WERI-Rb-1 (cell line): Measurements from ENCODE around the gene A2ML1.
"Not testable (repeated sequence)": the region's sequence is repeated elsewhere in the genome, so short reads cannot be mapped to it uniquely, and the experiment has no call there.

Source experiments
- DNase-seq: peaks from one replicate; pipeline ENCODE4 v3.0.0-alpha.2; 2020
- H3K27ac ChIP-seq: fragments of 250-450 bp; sonication (Bioruptor Pico); 2 replicates; pipeline ENCODE4 v1.5.1; 2020; ENCODE audit warnings: mild to moderate bottlenecking, moderate library complexity
- H3K27me3 ChIP-seq: fragments of 250-450 bp; sonication (Bioruptor Pico); 2 replicates; pipeline ENCODE4 v1.5.1; 2021; ENCODE audit warnings: mild to moderate bottlenecking, low read depth, moderate library complexity; ENCODE audit not compliant: insufficient read depth, severe bottlenecking
- H3K36me3 ChIP-seq: fragments of 250-450 bp; sonication (Bioruptor Pico); 2 replicates; pipeline ENCODE4 v1.5.1; 2020; ENCODE audit warnings: mild to moderate bottlenecking, moderate library complexity
- H3K4me3 ChIP-seq: 2 replicates; pipeline ENCODE4 v1.5.1; 2011; ENCODE audit warnings: low read depth, mild to moderate bottlenecking, control low read depth, low read length
- H3K9me3 ChIP-seq: fragments of 250-450 bp; sonication (Bioruptor Pico); 2 replicates; pipeline ENCODE4 v1.5.1; 2021; ENCODE audit warnings: mild to moderate bottlenecking, moderate library complexity; ENCODE audit not compliant: severe bottlenecking
- TF ChIP-seq, protein P1 (sequence below): IDR thresholded peaks from 2 replicates; pipeline ENCODE4 v1.5.1; 2011; ENCODE audit warnings: low read depth, mild to moderate bottlenecking, control low read depth, inconsistent platforms, low read length

Gene A2ML1

DNA sequence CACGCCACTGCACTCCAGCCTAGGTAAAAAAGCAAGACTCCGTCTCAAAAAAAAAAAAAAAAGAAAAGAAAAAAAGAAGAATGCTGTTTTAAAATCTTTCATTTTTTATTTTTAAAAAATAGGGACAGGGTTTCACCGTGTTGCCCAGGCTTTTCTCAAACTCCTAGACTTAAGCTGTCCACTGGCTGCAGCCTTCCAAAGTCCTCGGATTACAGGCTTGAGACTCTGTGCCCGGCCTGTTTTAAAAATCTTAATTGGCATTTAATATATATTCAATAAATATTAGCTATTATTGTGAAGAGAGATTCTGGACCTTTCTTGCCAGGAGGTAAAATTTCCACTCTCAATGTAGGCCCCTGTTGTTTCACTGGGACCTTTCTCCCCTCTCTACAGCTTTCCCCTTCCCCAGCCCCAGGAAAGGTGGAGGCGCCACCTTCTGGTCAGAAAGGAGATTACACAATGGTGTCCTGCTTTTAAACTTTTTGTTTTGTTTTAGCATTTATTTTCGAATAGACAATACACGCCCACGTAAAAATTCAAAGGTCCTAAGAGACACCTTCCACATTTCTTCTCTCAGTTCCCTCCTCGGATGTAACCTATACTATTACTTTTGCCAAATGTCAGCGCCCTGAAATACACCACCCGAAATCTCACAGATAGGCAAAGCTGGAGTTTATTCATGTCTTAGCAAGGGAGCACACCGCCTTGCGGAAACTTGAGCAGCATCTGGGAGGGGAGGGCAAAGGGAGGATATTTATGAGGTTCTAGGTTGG lies 68.1 kb downstream of the A2ML1 start:
- H3K36me3 ChIP-seq = no peaks in the 10 kb centered on the region
- peak overlapping the region; percentile 24; the same call in 1 of the 2 replicates for H3K4me3 ChIP-seq
- H3K27ac ChIP-seq = no peak overlapping the region
- H3K27me3 ChIP-seq = peaks cover 3% of the 10 kb centered on the region
- DNase-seq = peak; percentile 39
- H3K9me3 ChIP-seq = no peaks in the 10 kb centered on the region
- TF ChIP-seq, protein P1, sequence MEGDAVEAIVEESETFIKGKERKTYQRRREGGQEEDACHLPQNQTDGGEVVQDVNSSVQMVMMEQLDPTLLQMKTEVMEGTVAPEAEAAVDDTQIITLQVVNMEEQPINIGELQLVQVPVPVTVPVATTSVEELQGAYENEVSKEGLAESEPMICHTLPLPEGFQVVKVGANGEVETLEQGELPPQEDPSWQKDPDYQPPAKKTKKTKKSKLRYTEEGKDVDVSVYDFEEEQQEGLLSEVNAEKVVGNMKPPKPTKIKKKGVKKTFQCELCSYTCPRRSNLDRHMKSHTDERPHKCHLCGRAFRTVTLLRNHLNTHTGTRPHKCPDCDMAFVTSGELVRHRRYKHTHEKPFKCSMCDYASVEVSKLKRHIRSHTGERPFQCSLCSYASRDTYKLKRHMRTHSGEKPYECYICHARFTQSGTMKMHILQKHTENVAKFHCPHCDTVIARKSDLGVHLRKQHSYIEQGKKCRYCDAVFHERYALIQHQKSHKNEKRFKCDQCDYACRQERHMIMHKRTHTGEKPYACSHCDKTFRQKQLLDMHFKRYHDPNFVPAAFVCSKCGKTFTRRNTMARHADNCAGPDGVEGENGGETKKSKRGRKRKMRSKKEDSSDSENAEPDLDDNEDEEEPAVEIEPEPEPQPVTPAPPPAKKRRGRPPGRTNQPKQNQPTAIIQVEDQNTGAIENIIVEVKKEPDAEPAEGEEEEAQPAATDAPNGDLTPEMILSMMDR = peak; percentile 70

DNA sequence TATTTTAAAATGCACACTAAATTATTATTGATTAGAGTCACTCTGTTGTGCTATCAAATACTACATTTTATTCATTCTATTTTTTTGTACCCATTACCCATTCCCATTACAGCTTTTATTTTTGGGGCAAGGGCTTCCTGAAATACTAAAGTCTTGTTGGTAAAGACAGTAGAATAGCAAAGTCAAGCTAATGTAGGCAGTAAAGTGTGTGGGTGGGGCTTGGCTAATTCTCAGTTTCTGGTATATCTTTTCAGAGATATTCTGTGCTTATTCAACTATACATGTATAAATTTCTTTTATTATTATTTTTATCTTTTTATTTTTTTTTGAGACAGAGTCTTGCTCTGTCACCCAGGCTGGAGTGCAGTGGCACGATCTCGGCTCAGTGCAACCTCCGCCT lies 69.6 kb downstream of the A2ML1 start:
- Histone ChIP-seq H3K27me3 (no peaks in the 10 kb centered on the region), H3K4me3 (no peak overlapping the region), H3K27ac (no peak overlapping the region), H3K36me3 (no peaks in the 10 kb centered on the region), H3K9me3 (no peaks in the 10 kb centered on the region)
- TF ChIP-seq, protein P1 = no peak
- DNase-seq = no peak

GRCh38 chr12:8894378-8894777 lies 72.0 kb downstream of the A2ML1 start:
- no peaks in the 10 kb centered on the region for H3K36me3 ChIP-seq
- H3K27me3 ChIP-seq = no peaks in the 10 kb centered on the region
- DNase-seq = no peak
- TF ChIP-seq, protein P1 = no peak
- H3K27ac ChIP-seq = no peak overlapping the region
- no peak overlapping the region for H3K4me3 ChIP-seq
- H3K9me3 ChIP-seq = no peaks in the 10 kb centered on the region

DNA sequence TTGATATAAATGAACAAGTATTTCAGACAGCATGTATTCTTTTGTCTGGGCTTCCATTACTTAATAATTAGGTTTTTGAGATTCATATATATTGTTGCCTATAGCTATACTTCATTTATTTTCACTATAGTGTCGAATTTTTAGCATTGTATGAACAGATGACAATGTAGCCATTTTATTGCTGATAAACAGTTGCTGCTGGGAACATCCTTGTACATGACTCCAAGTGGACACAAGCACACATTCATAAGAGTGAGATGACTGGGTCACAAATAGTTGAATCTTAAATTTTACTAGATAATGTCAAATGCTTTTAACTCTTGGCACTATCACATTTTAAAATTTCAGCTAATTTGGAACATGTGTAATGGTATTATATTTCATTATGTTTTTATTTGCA lies 72.6 kb downstream of the A2ML1 start:
- TF ChIP-seq, protein P1 = no peak
- H3K27ac ChIP-seq = no peak overlapping the region
- H3K27me3 ChIP-seq = no peaks in the 10 kb centered on the region
- no peaks in the 10 kb centered on the region for H3K36me3 ChIP-seq
- no peak for DNase-seq
- H3K4me3 ChIP-seq = no peak overlapping the region
- H3K9me3 ChIP-seq = no peaks in the 10 kb centered on the region

DNA sequence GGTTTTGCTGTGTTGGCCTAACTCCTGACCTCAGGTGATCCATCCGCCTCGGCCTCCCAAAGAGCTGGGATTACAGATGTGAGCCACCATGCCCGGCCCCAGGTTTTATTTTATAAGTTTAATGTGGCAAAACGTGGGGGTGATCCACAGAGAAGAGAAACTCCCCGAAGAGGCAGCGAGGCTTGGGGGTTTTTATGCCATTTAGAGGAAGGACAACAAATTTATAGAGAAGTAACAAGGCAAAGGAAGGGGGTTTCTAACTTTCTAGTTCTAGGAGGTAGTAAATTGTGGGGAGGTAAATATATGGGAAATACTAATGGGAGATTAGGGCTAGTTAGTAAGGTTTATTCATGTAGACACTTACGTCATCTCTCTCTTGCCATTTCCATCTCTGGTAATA lies 74.7 kb downstream of the A2ML1 start:
- H3K9me3 ChIP-seq = no peaks in the 10 kb centered on the region
- TF ChIP-seq, protein P1 = no peak
- H3K4me3 ChIP-seq = no peak overlapping the region
- no peaks in the 10 kb centered on the region for H3K36me3 ChIP-seq
- no peak for DNase-seq
- no peak overlapping the region for H3K27ac ChIP-seq
- no peaks in the 10 kb centered on the region for H3K27me3 ChIP-seq

- H3K9me3 ChIP-seq = no peaks in the 10 kb centered on the region
- TF ChIP-seq, protein P1 = no peak
- no peak for DNase-seq
- H3K27ac ChIP-seq = no peak overlapping the region
- no peak overlapping the region for H3K4me3 ChIP-seq
- no peaks in the 10 kb centered on the region for H3K27me3 ChIP-seq
- no peaks in the 10 kb centered on the region for H3K36me3 ChIP-seq
Observed at GRCh38 chr12:8899830-8900229, 77.4 kb downstream of the A2ML1 start.

DNA sequence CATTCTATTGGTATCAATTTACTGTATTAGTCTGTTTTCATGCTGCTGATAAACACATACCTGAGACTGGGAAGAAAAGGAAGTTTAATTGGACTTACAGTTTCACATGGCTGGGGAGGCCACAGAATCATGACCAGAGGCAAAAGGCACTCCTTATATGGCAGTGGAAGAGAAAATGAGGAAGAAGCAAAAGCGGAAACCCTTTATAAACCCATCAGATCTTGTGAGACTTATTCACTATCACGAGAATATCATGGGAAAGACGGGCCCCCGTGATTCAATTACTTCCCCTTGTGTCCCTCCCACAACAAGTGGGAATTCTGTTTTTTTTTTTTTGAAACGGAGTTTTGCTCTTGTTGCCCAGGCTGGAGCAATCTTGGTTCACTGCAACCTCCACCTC lies 80.3 kb downstream of the A2ML1 start:
- not testable (repeated sequence) for H3K36me3 ChIP-seq, DNase-seq, H3K4me3 ChIP-seq, H3K27ac ChIP-seq, H3K9me3 ChIP-seq, H3K27me3 ChIP-seq
